IMR-90 (cell line): ENCODE measurements around the gene GMFB.
"Not testable (repeated sequence)": the region's sequence is repeated elsewhere in the genome, so short reads cannot be mapped to it uniquely, and the experiment has no call there.

Experiments used
- CEBPB ChIP-seq: IDR thresholded peaks from 2 replicates; pipeline ENCODE4 v1.6.1; 2012; ENCODE audit warnings: low read depth, low read length, improper control_type of control experiment
- FOS ChIP-seq: fragments of 150-350 bp; IDR thresholded peaks from 2 replicates; pipeline ENCODE4 v1.6.1; 2016; ENCODE audit warnings: low read depth, low read length
- MAFK ChIP-seq: IDR thresholded peaks from 2 replicates; pipeline ENCODE4 v1.6.1; 2012; ENCODE audit warnings: low read depth, low read length, improper control_type of control experiment
- POLR2A ChIP-seq: IDR thresholded peaks from 2 replicates; pipeline ENCODE4 v1.6.1; 2012; ENCODE audit warnings: mild to moderate bottlenecking, low read depth, low read length
- RFX5 ChIP-seq: IDR thresholded peaks from 2 replicates; pipeline ENCODE4 v1.8.0; 2012; ENCODE audit warnings: low read depth, mild to moderate bottlenecking, low read length, moderate library complexity
- SMC3 ChIP-seq: fragments of 150-350 bp; IDR thresholded peaks from 2 replicates; pipeline ENCODE4 v1.6.1; 2016; ENCODE audit warnings: low read depth, mild to moderate bottlenecking, antibody characterized with exemption, low read length, moderate library complexity
- TF ChIP-seq, protein P1 (sequence below): conservative IDR thresholded peaks from 2 replicates; pipeline ENCODE4 v1.5.1; 2012; ENCODE audit warnings: mild to moderate bottlenecking, low read depth, low read length, improper control_type of control experiment
- TF ChIP-seq, protein P2 (sequence below): fragments of 150-350 bp; IDR thresholded peaks from 2 replicates; pipeline ENCODE4 v1.6.1; 2017; ENCODE audit warnings: mild to moderate bottlenecking, antibody characterized with exemption, low read length, low read depth

DNA sequence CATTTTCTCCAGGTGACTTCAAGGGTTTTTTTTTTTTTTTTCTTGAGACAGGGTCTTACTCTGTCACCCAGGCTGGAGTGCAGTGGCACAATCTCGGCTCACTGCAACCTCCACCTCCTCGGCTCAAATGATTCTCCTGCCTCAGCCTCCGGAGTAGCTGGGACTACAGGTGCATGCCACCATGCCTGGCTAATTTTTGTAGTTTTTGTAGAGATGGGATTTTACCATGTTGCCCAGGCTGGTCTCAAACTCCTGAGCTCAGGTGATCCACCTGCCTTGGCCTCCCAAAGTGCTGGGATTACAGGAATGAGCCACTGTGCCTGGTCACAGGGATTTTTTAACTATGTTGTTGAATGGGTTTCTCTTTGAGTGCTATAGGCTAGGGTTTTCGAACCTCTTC, 50.8 kb downstream of the GMFB start:
- TF ChIP-seq FOS, RFX5, SMC3, POLR2A, MAFK, CEBPB: not testable (repeated sequence)
- TF ChIP-seq, protein P1, sequence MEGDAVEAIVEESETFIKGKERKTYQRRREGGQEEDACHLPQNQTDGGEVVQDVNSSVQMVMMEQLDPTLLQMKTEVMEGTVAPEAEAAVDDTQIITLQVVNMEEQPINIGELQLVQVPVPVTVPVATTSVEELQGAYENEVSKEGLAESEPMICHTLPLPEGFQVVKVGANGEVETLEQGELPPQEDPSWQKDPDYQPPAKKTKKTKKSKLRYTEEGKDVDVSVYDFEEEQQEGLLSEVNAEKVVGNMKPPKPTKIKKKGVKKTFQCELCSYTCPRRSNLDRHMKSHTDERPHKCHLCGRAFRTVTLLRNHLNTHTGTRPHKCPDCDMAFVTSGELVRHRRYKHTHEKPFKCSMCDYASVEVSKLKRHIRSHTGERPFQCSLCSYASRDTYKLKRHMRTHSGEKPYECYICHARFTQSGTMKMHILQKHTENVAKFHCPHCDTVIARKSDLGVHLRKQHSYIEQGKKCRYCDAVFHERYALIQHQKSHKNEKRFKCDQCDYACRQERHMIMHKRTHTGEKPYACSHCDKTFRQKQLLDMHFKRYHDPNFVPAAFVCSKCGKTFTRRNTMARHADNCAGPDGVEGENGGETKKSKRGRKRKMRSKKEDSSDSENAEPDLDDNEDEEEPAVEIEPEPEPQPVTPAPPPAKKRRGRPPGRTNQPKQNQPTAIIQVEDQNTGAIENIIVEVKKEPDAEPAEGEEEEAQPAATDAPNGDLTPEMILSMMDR: not testable (repeated sequence)
- TF ChIP-seq, protein P2, sequence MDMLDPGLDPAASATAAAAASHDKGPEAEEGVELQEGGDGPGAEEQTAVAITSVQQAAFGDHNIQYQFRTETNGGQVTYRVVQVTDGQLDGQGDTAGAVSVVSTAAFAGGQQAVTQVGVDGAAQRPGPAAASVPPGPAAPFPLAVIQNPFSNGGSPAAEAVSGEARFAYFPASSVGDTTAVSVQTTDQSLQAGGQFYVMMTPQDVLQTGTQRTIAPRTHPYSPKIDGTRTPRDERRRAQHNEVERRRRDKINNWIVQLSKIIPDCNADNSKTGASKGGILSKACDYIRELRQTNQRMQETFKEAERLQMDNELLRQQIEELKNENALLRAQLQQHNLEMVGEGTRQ: not testable (repeated sequence)
